CD4-positive, alpha-beta T cell treated with Interleukin-6 for 4 hours (primary cell): ENCODE measurements around the gene CCDC134.
"Not testable (repeated sequence)": the region's sequence is repeated elsewhere in the genome, so short reads cannot be mapped to it uniquely, and the experiment has no call there.

ENCODE experiments used
- DNase-seq: peaks from one replicate; pipeline ENCODE4 v3.0.0-alpha.2; 2020; ENCODE audit warnings: mixed read lengths

CCDC134 gene

GRCh38 chr22:41845380-41846267 lies 45.1 kb downstream of the CCDC134 start:
- DNase-seq = no peak

- no peak for DNase-seq
Measured at GRCh38 chr22:41846268-41846987, 45.9 kb downstream of the CCDC134 start.

- DNase-seq = no peak
Measured at GRCh38 chr22:41847300-41847699, 46.8 kb downstream of the CCDC134 start.

GRCh38 chr22:41848468-41848867 lies 48.0 kb downstream of the CCDC134 start:
- no peak for DNase-seq

- DNase-seq = no peak
Measured at GRCh38 chr22:41856469-41856868, 56.0 kb downstream of the CCDC134 start.

- DNase-seq = peak; percentile 87
Measured at GRCh38 chr22:41857155-41857859, 56.8 kb downstream of the CCDC134 start.

- no peak for DNase-seq
Measured at GRCh38 chr22:41857860-41858199, 57.4 kb downstream of the CCDC134 start.

GRCh38 chr22:41862160-41862529 lies 61.7 kb downstream of the CCDC134 start:
- peak; percentile 72 for DNase-seq

GRCh38 chr22:41862530-41863266 lies 62.2 kb downstream of the CCDC134 start:
- DNase-seq = peak; percentile 24

- DNase-seq = no peak
Measured at GRCh38 chr22:41863472-41863871, 63.0 kb downstream of the CCDC134 start.

- no peak for DNase-seq
Measured at GRCh38 chr22:41868556-41868955, 68.1 kb downstream of the CCDC134 start.

- not testable (repeated sequence) for DNase-seq
Measured at GRCh38 chr22:41870081-41870480, 69.6 kb downstream of the CCDC134 start.

- no peak for DNase-seq
Measured at GRCh38 chr22:41870786-41871185, 70.3 kb downstream of the CCDC134 start.

GRCh38 chr22:41873391-41873790 lies 72.9 kb downstream of the CCDC134 start:
- DNase-seq = peak; percentile 44

- DNase-seq = no peak
Measured at GRCh38 chr22:41874090-41874489, 73.6 kb downstream of the CCDC134 start.

- DNase-seq = no peak
Measured at GRCh38 chr22:41875531-41876270, 75.2 kb downstream of the CCDC134 start.
